H1 (cell line): Measurements from ENCODE around the gene HEPHL1. TPM values are rescaled to one million over a fixed set of nuclear protein-coding genes. Genes with fewer than 3 reads are reported as not detected.

Experiments used
- CTCF ChIA-PET: fragments of 300-600 bp; sonication (Branson Sonifier 250); formaldehyde crosslinking; loops from one replicate; lab custom pipeline; 2021; ENCODE audit not compliant: partially characterized antibody; lab: Charles Lee
- POLR2A ChIA-PET: fragments of 300-600 bp; sonication (Branson Sonifier 250); formaldehyde crosslinking; loops from one replicate; lab custom pipeline; 2021; ENCODE audit warnings: inconsistent platforms; ENCODE audit not compliant: partially characterized antibody; lab: Charles Lee
- DNase-seq, 2 experiments: peaks; one replicate each; pipeline versions ENCODE4 v3.0.0 to v3.0.0-alpha.2; 2010 to 2022; ENCODE audit warnings: low spot score in 2 of 2, low read depth in 1 of 2, mixed read lengths in 1 of 2
- FAIRE-seq: peaks from 2 replicates; lab custom pipeline; 2011; peaks lifted over from hg19 to GRCh38; lab: Jason Lieb, UNC
- H2AFZ ChIP-seq: 2 replicates; pipeline ENCODE4 v1.8.1; 2012; ENCODE audit warnings: low read length, inconsistent platforms
- H2AK5ac ChIP-seq: 2 replicates; pipeline ENCODE4 v1.6.1; 2013; ENCODE audit warnings: low read depth, low read length
- H2BK120ac ChIP-seq: replicated peaks from 2 replicates; pipeline ENCODE3; 2013; ENCODE audit warnings: low read depth, low read length, inconsistent platforms
- H2BK12ac ChIP-seq: 2 replicates; pipeline ENCODE4 v1.6.1; 2013; ENCODE audit warnings: low read depth, low read length
- H2BK15ac ChIP-seq: 2 replicates; pipeline ENCODE4 v1.6.1; 2013; ENCODE audit warnings: low read length
- H2BK20ac ChIP-seq: 2 replicates; pipeline ENCODE4 v1.6.1; 2013; ENCODE audit warnings: low read length
- H2BK5ac ChIP-seq: 2 replicates; pipeline ENCODE4 v1.6.1; 2013; ENCODE audit warnings: low read depth, low read length
- H3K14ac ChIP-seq: 2 replicates; pipeline ENCODE4 v1.6.1; 2013; ENCODE audit warnings: inconsistent platforms; ENCODE audit not compliant: insufficient read length
- H3K18ac ChIP-seq: 2 replicates; pipeline ENCODE4 v1.6.1; 2013; ENCODE audit warnings: low read length; ENCODE audit errors: extremely low read depth
- H3K23ac ChIP-seq: 2 replicates; pipeline ENCODE4 v1.6.1; 2013; ENCODE audit warnings: inconsistent platforms; ENCODE audit not compliant: insufficient read length
- H3K23me2 ChIP-seq: 2 replicates; pipeline ENCODE4 v1.6.1; 2013; ENCODE audit warnings: low read depth, low read length
- H3K27ac ChIP-seq: 2 replicates; pipeline ENCODE4 v1.6.1; 2011; ENCODE audit warnings: low read depth, low read length, inconsistent platforms
- H3K27me3 ChIP-seq, 4 experiments: replicated peaks in 1 of 4; 1 replicate in 1 of 4; 2 replicates in 3 of 4; pipeline versions ENCODE4 v1.6.1 to v1.8.1; 2011 to 2013; ENCODE audit warnings: low read length in 3 of 4, mild to moderate bottlenecking in 3 of 4, inconsistent platforms in 2 of 4, mixed read lengths in 2 of 4, moderate library complexity in 1 of 4; ENCODE audit not compliant: control insufficient read depth in 3 of 4, insufficient read depth in 3 of 4; ENCODE audit errors: extremely low read depth in 1 of 4
- H3K36me3 ChIP-seq, 4 experiments: 2 replicates each; pipeline versions ENCODE4 v1.6.1 to v1.8.1; 2011 to 2013; ENCODE audit warnings: mild to moderate bottlenecking in 4 of 4, low read length in 3 of 4, moderate library complexity in 2 of 4, control low read depth in 1 of 4, inconsistent platforms in 1 of 4; ENCODE audit not compliant: insufficient read depth in 4 of 4, control insufficient read depth in 2 of 4
- H3K4ac ChIP-seq: replicated peaks from 2 replicates; pipeline ENCODE3; 2013; ENCODE audit warnings: low read length, low read depth, mixed read lengths, inconsistent platforms; ENCODE audit not compliant: insufficient read length
- H3K4me1 ChIP-seq, 4 experiments: replicated peaks in 1 of 4; 1 replicate in 1 of 4; 2 replicates in 3 of 4; pipeline versions ENCODE4 v1.6.1 to v1.8.1; 2011 to 2013; ENCODE audit warnings: low read length in 3 of 4, inconsistent platforms in 2 of 4, mixed read lengths in 1 of 4; ENCODE audit not compliant: insufficient read depth in 4 of 4, control insufficient read depth in 3 of 4
- H3K4me2 ChIP-seq, 2 experiments: 2 replicates each; pipeline versions ENCODE4 v1.6.1 to v1.8.1; 2011 to 2013; ENCODE audit warnings: low read depth in 2 of 2, low read length in 2 of 2, control low read depth in 1 of 2, inconsistent platforms in 1 of 2, mild to moderate bottlenecking in 1 of 2; ENCODE audit not compliant: insufficient read depth in 1 of 2
- H3K4me3 ChIP-seq, 4 experiments: fragments of 200-600, 300-600 bp in 1 of 4; sonication (generic), shearing (Covaris generic), sonication (Bioruptor Twin) in 1 of 4; 2 replicates each; pipeline versions ENCODE4 v1.5.1 to v1.8.1; 2011 to 2016; ENCODE audit warnings: low read length in 4 of 4, low read depth in 3 of 4, control low read depth in 2 of 4, inconsistent platforms in 2 of 4, mild to moderate bottlenecking in 2 of 4, mixed read lengths in 1 of 4, moderate library complexity in 1 of 4; ENCODE audit not compliant: insufficient read depth in 2 of 4; ENCODE audit errors: extremely low read depth in 1 of 4
- H3K56ac ChIP-seq: replicated peaks from 2 replicates; pipeline ENCODE3; 2013; ENCODE audit warnings: low read depth, mild to moderate bottlenecking, mixed read lengths, low read length, inconsistent platforms; ENCODE audit not compliant: insufficient read length
- H3K79me1 ChIP-seq: 2 replicates; pipeline ENCODE4 v1.6.1; 2013; ENCODE audit warnings: low read depth, low read length, control low read depth
- H3K79me2 ChIP-seq, 2 experiments: 2 replicates each; pipeline versions ENCODE4 v1.6.1 to v1.8.1; 2012 to 2013; ENCODE audit warnings: low read length in 2 of 2, mild to moderate bottlenecking in 2 of 2, inconsistent platforms in 1 of 2; ENCODE audit not compliant: insufficient read depth in 2 of 2, control insufficient read depth in 1 of 2
- H3K9ac ChIP-seq, 4 experiments: replicated peaks in 1 of 4; 1 replicate in 1 of 4; 2 replicates in 3 of 4; pipeline versions ENCODE4 v1.6.1 to v1.8.1; 2011 to 2013; ENCODE audit warnings: low read depth in 3 of 4, low read length in 3 of 4, control low read depth in 2 of 4, mild to moderate bottlenecking in 2 of 4, moderate library complexity in 2 of 4, inconsistent platforms in 1 of 4; ENCODE audit errors: extremely low read depth in 1 of 4
- H3K9me3 ChIP-seq, 2 experiments: 2 replicates each; pipeline versions ENCODE4 v1.6.1 to v1.8.1; 2012 to 2013; ENCODE audit warnings: mild to moderate bottlenecking in 2 of 2, moderate library complexity in 2 of 2, control low read depth in 1 of 2, inconsistent platforms in 1 of 2, low read depth in 1 of 2, low read length in 1 of 2, mixed read lengths in 1 of 2; ENCODE audit not compliant: insufficient read depth in 2 of 2
- H4K20me1 ChIP-seq, 2 experiments: replicated peaks in 1 of 2; 2 replicates each; pipeline versions ENCODE3 to v1.8.1; 2011 to 2013; ENCODE audit warnings: inconsistent platforms in 2 of 2, low read length in 2 of 2, mild to moderate bottlenecking in 1 of 2; ENCODE audit not compliant: insufficient read depth in 2 of 2, control insufficient read depth in 1 of 2
- H4K5ac ChIP-seq: 2 replicates; pipeline ENCODE4 v1.6.1; 2013; ENCODE audit warnings: low read length, low read depth, mixed read lengths, inconsistent platforms; ENCODE audit not compliant: insufficient read length
- H4K8ac ChIP-seq: 2 replicates; pipeline ENCODE4 v1.8.0; 2013; ENCODE audit warnings: mild to moderate bottlenecking, moderate library complexity, low read length, inconsistent platforms; ENCODE audit not compliant: insufficient read depth; ENCODE audit errors: extremely low read depth
- H4K91ac ChIP-seq: replicated peaks from 2 replicates; pipeline ENCODE3; 2013; ENCODE audit warnings: low read length, mixed read lengths, inconsistent platforms; ENCODE audit not compliant: insufficient read length
- CEBPB ChIP-seq: IDR thresholded peaks from 2 replicates; pipeline ENCODE4 v1.6.1; 2012; ENCODE audit warnings: low read depth, low read length
- JUN ChIP-seq: IDR thresholded peaks from 2 replicates; pipeline ENCODE4 v1.6.1; 2011; ENCODE audit warnings: low read depth, mild to moderate bottlenecking, improper control_type of control experiment, low read length
- WGBS, 2 experiments: shearing (Covaris generic) in 1 of 2; methylation state at CpG; one replicate each; pipeline versions ENCODE4 v1.1.6 to v1.1.7; 2013 to 2015; ENCODE audit warnings: low lambda C conversion rate in 2 of 2, mixed read lengths in 2 of 2, inconsistent platforms in 1 of 2, low coverage in 1 of 2, missing lambda C conversion rate in 1 of 2; ENCODE audit not compliant: insufficient replicate concordance in 2 of 2, insufficient coverage in 1 of 2, insufficient read length in 1 of 2; ENCODE audit errors: extremely low coverage in 1 of 2, missing lambda C conversion rate in 1 of 2; 5-methylcytosine and 5-hydroxymethylcytosine counted together
- long read RNA-seq, 2 experiments: library from RNA in 1 of 2; library from capped mRNA in 1 of 2; stranded (forward); transcript quantifications; one replicate each; pipeline ENCODE4 v2.0.0, GENCODE V29; 2021; ENCODE audit warnings: inconsistent platforms in 1 of 2
- polyA minus RNA-seq, 3 experiments: library from RNA; depleted of rRNA, polyadenylated mRNA; stranded (reverse); fragments of >200 nt; gene quantifications; 1 replicate in 2 of 3; 2 replicates in 1 of 3; pipeline ENCODE4 v1.2.3, GENCODE V29; 2011
- polyA plus RNA-seq, 7 experiments: library from polyadenylated mRNA; depleted of rRNA in 3 of 7; stranded (reverse) in 5 of 7; unstranded in 2 of 7; fragments of >200 nt in 5 of 7; fragments of 200-250 nt in 2 of 7; gene quantifications; 1 replicate in 5 of 7; 2 replicates in 1 of 7; 4 replicates in 1 of 7; pipeline versions ENCODE4 v1.2.1 to v1.2.3, GENCODE V29; 2011 to 2013; ENCODE audit warnings: missing spikeins in 2 of 7, mixed read lengths in 2 of 7
- total RNA-seq: library from RNA; stranded (reverse); fragmentation: NEBNext Ultra II Directional; extraction: Animal tissue kit (Norgen Biotek cat#: 25700); gene quantifications from 2 replicates; pipeline ENCODE4 v1.2.1, GENCODE V29; 2021

Gene HEPHL1, protein sequence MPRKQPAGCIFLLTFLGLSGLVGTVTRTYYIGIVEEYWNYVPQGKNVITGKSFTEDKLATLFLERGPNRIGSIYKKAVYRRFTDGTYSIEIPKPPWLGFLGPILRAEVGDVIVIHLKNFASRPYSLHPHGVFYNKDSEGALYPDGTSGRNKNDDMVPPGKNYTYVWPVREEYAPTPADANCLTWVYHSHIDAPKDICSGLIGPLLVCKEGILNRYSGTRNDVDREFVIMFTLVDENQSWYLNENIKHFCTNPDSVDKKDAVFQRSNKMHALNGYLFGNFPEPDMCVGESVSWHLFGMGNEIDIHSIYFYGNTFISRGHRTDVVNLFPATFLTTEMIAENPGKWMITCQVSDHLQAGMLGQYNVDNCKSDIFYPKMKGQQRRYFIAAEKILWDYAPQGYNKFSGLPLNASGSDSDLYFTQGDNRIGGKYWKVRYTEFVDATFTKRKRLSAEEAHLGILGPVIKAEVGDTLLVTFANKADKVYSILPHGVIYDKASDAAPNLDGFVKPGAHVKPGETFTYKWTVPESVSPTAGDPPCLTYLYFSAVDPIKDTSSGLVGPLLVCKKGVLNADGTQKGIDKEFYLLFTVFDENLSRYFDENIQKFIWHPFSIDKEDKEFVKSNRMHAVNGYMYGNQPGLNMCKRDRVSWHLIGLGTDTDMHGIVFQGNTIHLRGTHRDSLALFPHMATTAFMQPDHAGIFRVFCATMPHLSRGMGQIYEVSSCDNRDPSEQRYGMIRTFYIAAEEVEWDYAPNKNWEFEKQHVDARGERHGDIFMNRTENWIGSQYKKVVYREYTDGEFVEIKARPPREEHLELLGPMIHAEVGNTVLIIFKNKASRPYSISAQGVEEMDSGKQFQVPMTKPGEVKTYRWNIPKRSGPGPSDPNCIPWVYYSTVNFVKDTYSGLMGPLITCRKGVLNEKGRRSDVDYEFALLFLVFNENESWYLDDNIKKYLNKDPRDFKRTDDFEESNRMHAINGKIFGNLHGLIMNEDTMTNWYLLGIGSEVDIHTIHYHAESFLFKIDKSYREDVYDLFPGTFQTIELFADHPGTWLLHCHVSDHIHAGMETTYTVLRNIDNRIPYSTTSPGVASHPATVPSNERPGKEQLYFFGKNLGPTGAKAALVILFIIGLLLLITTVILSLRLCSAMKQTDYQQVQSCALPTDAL
- total RNA-seq (0.09 and 0.19 TPM in 2 replicates), polyA plus RNA-seq (2011; rRNA removed) (0.02 and 0.11 TPM in 2 replicates), polyA minus RNA-seq (2011; rRNA and poly(A)+ RNA removed) (0.17 and 0.19 TPM in 2 replicates)
- polyA plus RNA-seq (2011; cell fraction: cytosol; rRNA removed): 0.12 TPM
- polyA plus RNA-seq (2011; cell fraction: nucleus; rRNA removed): 0.06 TPM
- 0.04 to 0.18 TPM (median 0.09 TPM) in 4 replicates for polyA plus RNA-seq (2012, experiment 1 of 2)
- 0.03 TPM for polyA plus RNA-seq (2012, experiment 2 of 2)
- polyA plus RNA-seq (2013, experiment 1 of 2): 0.06 TPM
- polyA plus RNA-seq (2013, experiment 2 of 2): 0.13 TPM
- polyA minus RNA-seq (2011; cell fraction: cytosol; rRNA and poly(A)+ RNA removed): not detected
- polyA minus RNA-seq (2011; cell fraction: nucleus; rRNA and poly(A)+ RNA removed): 0.30 TPM
- long read RNA-seq, experiment 1, partial matches to known transcripts: 0 of 1 reads
- long read RNA-seq, experiment 1, other reads (novel, unspliced or antisense): 1 of 1 reads
- long read RNA-seq, experiment 2: 0 reads

DNA sequence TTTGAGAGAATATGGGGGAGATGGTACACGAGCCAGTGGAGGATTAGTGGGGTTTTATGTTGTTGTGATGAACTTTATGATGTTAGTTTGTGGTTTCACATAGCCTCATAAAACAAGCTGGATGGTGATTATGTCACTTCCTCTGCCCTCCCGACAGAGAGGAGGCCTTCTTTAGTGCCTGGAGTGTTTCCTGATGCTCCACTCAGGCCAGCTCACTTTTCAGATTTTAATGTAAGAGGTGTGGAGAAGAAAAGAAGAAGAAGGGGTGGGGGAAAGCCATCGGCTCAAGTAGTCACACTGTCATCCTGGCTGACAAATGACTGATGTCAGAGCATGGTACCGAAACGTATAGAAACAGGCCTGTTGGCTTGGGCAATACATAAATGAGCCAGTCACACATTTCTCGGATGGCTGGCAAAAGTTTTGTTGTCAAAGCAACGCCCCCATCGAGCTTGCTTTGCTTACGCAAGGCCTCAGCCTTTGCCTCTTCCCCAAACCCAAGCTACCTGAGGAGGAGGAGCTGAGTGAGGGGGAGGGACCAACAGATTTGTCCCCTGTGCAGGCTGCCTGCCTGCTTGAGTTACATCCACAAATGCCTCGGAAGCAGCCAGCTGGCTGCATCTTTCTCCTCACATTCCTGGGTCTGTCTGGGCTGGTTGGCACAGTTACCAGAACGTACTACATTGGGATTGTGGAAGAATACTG lies at the start of gene HEPHL1:
Gene HEPHL1 (plus strand): TSS at position 578 of the 705 bp plus-strand sequence. CDS start 15 bp downstream, at position 593.
- Histone ChIP-seq H3K9me3 (peaks cover 0 to 4% of the 10 kb centered on the region in 2 experiments; a peak in 1 of 4 replicates), H2AK5ac (no peak within 1 kb of the TSS), H3K23me2 (no peaks in the 10 kb centered on the region), H3K56ac (no peak within 1 kb of the TSS), H3K79me2 (no peaks in the 10 kb centered on the region), H3K4me3 (no peak within 1 kb of the TSS), H3K14ac (no peak within 1 kb of the TSS), H4K91ac (no peak within 1 kb of the TSS), H4K8ac (no peak within 1 kb of the TSS), H3K9ac (no peak within 1 kb of the TSS), H2AFZ (no peak within 1 kb of the TSS; the same call in 1 of the 2 replicates), H3K18ac (no peak within 1 kb of the TSS), H3K23ac (no peak within 1 kb of the TSS), H3K4ac (no peak within 1 kb of the TSS), H2BK15ac (no peak within 1 kb of the TSS), H3K27ac (no peak within 1 kb of the TSS), H3K79me1 (no peaks in the 10 kb centered on the region), H3K36me3 (no peaks in the 10 kb centered on the region), H2BK120ac (no peak within 1 kb of the TSS), H4K5ac (no peak within 1 kb of the TSS), H4K20me1 (no peaks in the 10 kb centered on the region), H3K4me2 (no peak within 1 kb of the TSS), H2BK20ac (no peak within 1 kb of the TSS), H3K4me1 (0 out of 7 replicates have a peak, but pooled peaks cover 0 to 2% (median 0%) of the 10 kb centered on the region in 4 experiments), H2BK12ac (no peak within 1 kb of the TSS), H2BK5ac (no peak within 1 kb of the TSS), H3K27me3 (no peaks in the 10 kb centered on the region)
- WGBS, 2 experiments: 88% methylated on average over 11 of the region's 11 CpGs; no CpG with 5 or more reads in 1 of the 2 experiments
- POLR2A ChIA-PET: interaction anchor here (1.4 kb wide), 1 partner anchor 107 kb away, joined by 3 read pairs; the partner anchor contains the start of gene PANX1
- CTCF ChIA-PET: no interaction called here
- no peak for FAIRE-seq
- no peak for DNase-seq
- no peak for TF ChIP-seq JUN
- TF ChIP-seq CEBPB: 0 out of 2 replicates have a peak, but pooled peaks have one; percentile 48
